ENCODE data around the gene COL8A2. TPM values are rescaled to one million over a fixed set of nuclear protein-coding genes. Genes with fewer than 3 reads are reported as not detected.

The COL8A2 gene
- total RNA-seq, 4 donors from 2014 or later = 2.7 to 6.4 (median 3.7) TPM

DNA sequence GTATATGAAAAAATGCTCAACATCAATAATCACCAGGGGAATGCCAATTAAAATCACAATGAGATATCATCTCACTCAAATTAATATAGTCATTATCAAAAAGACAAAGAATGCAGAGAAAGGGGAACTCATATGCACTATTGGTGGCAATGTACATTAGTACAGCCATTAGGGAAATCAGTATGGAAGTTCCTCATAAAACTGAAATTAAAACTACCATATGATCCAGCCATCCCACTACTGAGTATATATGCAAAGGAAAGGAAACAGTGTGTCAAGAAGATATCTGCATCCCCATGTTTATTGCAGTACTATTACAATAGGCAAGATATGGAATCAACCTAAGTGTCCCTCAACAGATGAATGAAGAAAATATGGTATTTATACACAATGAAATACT lies 73.2 kb downstream of the COL8A2 start:
- TF ChIP-seq, protein P1, sequence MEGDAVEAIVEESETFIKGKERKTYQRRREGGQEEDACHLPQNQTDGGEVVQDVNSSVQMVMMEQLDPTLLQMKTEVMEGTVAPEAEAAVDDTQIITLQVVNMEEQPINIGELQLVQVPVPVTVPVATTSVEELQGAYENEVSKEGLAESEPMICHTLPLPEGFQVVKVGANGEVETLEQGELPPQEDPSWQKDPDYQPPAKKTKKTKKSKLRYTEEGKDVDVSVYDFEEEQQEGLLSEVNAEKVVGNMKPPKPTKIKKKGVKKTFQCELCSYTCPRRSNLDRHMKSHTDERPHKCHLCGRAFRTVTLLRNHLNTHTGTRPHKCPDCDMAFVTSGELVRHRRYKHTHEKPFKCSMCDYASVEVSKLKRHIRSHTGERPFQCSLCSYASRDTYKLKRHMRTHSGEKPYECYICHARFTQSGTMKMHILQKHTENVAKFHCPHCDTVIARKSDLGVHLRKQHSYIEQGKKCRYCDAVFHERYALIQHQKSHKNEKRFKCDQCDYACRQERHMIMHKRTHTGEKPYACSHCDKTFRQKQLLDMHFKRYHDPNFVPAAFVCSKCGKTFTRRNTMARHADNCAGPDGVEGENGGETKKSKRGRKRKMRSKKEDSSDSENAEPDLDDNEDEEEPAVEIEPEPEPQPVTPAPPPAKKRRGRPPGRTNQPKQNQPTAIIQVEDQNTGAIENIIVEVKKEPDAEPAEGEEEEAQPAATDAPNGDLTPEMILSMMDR (IDR thresholded peaks at IDR 0.05) = no peak
- DNase-seq (ENCODE audit: low spot score) = no peak
- no peak for ATAC-seq (ENCODE audit: low FRiP score)

Other genes starting within 250 kb of the COL8A2 start
- gene AGO1, start 242.0 kb downstream of the COL8A2 start, total RNA-seq = 10 to 100 TPM; 20.5 to 25.1 (median 22.7) TPM
- 10 to 100 TPM; 22.3 to 39.9 (median 30.6) TPM for gene AGO3, start 194.1 kb downstream of the COL8A2 start, total RNA-seq
- gene TEKT2, start 41.1 kb downstream of the COL8A2 start, total RNA-seq = 1 to 10 TPM in 1 of 4 donors, under 1 TPM in 2, not detected in 1; 0.24 to 1.1 (median 0.44) TPM
- 10 to 100 TPM; 32.6 to 43.5 (median 39.0) TPM for gene ADPRS, start 36.3 kb downstream of the COL8A2 start, total RNA-seq
- 100 to 1,000 TPM in 1 of 4 donors, 10 to 100 TPM in 3; 76.3 to 104 (median 83.2) TPM for gene TRAPPC3, start 24.3 kb upstream of the COL8A2 start, total RNA-seq
- 100 to 1,000 TPM in 3 of 4 donors, 10 to 100 TPM in 1; 73.3 to 244 (median 115) TPM for gene MAP7D1, start 30.9 kb upstream of the COL8A2 start, total RNA-seq
- gene THRAP3, start 99.2 kb upstream of the COL8A2 start, total RNA-seq = 10 to 100 TPM; 77.2 to 99.5 (median 86.2) TPM
- gene SH3D21, start 181.1 kb upstream of the COL8A2 start, total RNA-seq = 1 to 10 TPM in 2 of 4 donors, under 1 TPM in 2; 0.63 to 3.1 (median 1.4) TPM
- gene EVA1B, start 198.4 kb upstream of the COL8A2 start, total RNA-seq = 100 to 1,000 TPM in 1 of 4 donors, 10 to 100 TPM in 3; 40.6 to 107 (median 52.4) TPM

Data from omental fat pad (tissue), 4 donors.